NK-92 treated with Interleukin-12 subunit alpha and Interleukin-12 subunit beta, amount 100 ng/mL, for 24 hours (cell line): Measurements from ENCODE around the gene DDX39A.
"Not testable (repeated sequence)": the region's sequence is repeated elsewhere in the genome, so short reads cannot be mapped to it uniquely, and the experiment has no call there.

Experiments used
- DNase-seq: peaks from one replicate; lab custom pipeline; 2025; lab: John Stamatoyannopoulos, UW

The DDX39A gene

DNA sequence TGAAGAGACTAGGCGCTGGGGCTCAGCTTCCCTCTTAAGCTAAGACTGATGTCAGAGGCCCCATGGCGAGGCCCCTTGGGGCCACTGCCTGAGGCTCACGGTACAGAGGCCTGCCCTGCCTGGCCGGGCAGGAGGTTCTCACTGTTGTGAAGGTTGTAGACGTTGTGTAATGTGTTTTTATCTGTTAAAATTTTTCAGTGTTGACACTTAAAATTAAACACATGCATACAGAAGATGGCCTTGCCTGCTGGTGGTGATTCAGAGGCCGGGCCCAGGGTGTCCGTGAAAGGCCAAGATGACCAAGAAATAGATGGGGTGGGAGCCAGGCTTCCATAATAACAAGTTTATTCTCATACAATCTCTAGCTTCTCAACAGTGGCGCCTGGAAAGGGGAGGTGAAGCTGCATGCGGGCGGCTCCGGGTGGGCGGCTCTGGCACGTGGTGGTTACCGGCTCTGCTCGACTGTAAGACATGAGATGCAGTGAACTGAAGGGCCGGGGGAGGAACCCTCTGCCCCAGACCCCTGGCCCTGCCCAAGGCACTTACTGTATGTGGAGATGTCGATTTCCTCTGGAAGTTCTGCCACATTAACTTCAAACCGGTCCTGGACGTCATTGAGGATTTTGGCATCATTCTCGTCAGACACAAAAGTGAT is 10.5 kb downstream of the DDX39A start:
- no peak for DNase-seq

DNA sequence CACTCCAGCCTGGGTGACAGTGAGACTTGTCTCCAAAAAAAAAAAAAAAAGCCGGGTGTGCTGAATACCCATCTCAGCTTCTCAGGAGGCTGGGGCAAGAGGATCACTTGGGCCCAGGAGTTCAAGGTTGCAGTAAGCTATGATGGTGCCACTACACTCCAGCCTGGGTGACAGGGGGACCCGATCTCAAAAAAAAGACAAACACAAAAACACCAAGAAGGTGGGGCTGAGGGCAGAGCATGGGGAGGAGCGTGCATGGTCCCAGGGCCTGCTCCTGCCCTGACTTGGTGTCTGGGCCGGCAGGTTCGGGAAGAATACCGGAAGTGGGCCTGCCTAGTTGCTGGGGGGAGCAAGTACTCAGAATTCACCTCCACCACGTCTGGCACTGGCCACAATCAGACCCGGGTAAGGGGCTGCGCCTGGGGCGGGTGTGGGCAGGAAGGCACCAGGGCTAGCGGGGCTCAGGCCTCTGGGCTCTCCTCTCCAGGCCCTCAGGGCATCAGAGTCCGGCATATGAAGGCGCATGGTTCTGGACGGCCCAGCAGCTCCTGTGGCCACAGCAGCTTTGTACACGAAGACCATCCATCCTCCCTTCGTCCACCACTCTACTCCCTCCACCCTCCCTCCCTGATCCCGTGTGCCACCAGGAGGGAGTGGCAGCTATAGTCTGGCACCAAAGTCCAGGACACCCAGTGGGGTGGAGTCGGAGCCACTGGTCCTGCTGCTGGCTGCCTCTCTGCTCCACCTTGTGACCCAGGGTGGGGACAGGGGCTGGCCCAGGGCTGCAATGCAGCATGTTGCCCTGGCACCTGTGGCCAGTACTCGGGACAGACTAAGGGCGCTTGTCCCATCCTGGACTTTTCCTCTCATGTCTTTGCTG is 11.3 kb downstream of the DDX39A start:
- DNase-seq: no peak

DNA sequence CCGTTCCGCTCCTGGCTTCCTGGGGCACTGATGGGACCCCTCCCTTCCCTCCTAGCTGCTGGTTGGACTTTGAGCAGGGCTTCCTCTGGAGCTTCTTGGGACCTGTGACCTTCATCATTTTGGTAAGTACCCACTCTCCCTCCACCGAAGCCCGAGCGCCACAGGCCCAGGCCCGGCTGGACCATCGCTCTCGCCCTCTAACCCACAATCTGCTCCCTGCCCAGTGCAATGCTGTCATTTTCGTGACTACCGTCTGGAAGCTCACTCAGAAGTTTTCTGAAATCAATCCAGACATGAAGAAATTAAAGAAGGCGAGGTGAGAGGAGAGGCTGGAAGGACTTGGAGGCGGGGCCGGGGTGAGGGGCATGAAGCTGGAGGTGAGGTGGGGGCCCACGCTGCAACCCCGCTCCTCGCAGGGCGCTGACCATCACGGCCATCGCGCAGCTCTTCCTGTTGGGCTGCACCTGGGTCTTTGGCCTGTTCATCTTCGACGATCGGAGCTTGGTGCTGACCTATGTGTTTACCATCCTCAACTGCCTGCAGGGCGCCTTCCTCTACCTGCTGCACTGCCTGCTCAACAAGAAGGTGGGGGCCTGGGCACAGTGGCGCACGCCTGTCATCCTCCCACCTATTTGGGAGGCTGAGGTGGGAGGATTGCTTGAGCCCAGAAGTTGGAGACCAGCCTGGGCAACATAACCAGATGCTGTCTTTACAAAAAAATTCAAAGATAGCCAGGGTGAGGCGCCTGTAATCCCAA is 12.3 kb downstream of the DDX39A start:
- DNase-seq: no peak

DNA sequence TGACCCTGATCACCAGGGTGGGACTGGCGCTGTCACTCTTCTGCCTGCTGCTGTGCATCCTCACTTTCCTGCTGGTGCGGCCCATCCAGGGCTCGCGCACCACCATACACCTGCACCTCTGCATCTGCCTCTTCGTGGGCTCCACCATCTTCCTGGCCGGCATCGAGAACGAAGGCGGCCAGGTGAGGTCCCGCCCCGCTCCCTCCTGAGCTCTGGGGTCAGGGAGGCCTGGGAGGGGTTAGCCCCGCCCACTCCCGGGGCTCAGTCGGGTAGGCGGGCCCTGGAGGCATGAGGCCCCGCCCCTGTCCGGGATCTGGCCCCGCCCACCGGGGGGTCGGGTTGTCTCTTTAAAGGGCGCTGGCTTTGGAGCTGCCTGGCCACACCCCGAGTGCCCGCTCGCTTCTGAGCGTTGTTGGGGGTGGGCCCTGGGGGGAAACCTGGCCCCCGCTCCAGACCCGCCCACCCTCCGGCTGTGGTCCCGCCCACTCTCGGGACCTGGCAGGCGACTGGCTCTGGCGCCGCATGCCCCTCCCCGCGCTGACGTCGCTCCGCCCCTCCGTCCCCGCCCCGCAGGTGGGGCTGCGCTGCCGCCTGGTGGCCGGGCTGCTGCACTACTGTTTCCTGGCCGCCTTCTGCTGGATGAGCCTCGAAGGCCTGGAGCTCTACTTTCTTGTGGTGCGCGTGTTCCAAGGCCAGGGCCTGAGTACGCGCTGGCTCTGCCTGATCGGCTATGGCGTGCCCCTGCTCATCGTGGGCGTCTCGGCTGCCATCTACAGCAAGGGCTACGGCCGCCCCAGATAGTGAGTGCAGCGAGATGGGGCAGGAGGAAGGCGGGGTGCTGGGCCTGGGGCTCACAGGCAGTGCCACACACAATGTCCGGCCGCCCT is 13.1 kb downstream of the DDX39A start:
- peak; percentile 69 for DNase-seq

DNA sequence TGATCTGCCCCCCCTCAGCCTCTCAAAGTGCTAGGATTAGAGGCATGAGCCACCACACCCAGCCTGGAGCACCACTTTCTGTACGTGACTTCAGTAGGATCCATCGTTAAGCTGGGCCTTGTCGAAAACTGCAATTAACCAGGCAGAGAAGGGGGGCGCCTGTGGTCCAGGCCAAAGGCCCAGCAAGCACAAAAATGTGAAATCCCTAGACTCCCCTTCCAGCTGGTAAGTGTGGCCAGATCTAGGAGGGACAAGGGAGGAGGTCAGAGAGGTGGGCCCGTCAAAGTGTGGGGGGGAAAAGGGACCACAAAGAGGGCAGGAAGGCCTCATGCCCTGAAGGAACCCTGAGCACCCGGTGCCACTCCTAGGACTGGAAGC is 13.8 kb downstream of the DDX39A start:
- no peak for DNase-seq

DNA sequence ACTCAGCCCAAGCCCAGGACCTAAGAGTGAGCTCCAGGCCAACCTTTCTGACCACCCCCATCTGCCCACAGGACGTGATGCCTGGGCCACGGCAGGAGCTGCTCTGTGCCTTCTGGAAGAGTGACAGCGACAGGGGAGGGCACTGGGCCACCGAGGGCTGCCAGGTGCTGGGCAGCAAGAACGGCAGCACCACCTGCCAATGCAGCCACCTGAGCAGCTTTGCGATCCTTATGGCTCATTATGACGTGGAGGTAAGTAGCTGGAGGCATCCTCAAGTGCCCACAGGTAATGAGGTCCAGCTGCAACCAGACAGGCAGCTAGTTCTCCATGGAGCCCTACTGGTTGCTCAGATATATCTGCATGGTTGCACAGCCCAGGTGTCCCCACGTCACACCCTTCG is 14.8 kb downstream of the DDX39A start:
- no peak for DNase-seq

DNA sequence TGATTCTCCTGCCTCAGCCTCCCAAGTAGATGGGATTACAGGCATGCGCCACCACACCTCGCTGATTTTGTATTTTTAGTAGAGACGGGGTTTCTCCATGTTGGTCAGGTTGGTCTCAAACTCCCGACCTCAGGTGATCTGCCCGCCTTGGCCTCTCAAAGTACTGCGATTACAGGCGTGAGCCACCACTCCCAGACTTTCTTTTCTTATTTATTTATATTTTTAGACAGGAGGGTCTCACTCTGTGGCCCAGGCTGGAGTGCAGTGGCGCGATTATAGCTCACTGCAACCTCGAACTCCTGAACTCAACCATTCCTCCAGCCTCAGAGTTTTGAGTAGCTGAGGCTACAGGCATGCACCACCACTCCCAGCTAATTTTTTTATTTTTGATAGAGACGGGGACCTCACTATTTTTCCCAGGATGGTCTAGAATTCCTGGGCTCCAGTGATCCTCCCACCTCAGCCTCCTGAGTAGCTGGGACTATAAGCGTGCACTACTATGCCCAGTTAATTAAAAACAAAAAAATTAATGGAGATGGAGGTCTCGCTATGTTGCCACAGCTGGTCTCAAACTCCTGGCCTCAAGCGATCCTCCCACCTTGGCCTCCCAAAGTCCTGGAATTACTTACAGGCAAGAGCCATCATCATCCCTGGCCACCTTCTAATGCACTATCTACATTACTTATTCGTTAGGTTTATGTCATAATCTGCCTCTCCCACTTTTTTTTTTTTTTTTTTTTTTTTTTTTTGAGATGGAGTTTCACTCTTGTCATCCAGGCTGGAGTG is 15.8 kb downstream of the DDX39A start:
- DNase-seq: not testable (repeated sequence)

DNA sequence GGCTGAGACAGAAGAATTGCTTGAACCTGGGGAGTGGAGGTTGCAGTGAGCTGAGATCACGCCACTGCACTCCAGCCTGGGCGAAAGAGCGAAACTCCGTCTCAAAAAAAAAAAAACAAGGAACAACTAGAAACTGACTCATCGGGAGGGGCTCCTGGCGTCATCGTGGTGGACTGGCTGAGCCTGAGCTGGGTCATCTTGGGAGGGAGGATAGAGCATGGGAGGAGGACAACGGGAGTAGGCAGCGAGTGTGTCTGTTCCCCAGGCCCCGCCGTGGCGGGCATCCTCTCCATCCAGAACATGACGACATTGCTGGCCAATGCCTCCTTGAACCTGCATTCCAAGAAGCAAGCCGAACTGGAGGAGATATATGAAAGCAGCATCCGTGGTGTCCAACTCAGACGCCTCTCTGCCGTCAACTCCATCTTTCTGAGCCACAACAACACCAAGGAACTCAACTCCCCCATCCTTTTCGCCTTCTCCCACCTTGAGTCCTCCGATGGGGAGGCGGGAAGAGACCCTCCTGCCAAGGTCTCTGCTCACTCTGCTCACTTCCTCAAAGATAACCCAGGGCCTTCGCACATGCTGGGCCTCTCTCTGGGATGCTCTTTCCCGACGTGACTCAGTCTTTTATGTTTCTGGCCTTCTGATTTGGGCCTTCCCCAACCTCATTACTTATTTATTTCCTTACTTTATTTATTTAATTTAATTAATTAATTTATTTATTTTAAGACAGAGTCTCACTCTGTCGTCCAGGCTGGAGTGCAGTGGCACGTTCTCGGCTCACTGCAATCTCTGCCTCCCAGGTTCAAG is 16.6 kb downstream of the DDX39A start:
- no peak for DNase-seq

DNA sequence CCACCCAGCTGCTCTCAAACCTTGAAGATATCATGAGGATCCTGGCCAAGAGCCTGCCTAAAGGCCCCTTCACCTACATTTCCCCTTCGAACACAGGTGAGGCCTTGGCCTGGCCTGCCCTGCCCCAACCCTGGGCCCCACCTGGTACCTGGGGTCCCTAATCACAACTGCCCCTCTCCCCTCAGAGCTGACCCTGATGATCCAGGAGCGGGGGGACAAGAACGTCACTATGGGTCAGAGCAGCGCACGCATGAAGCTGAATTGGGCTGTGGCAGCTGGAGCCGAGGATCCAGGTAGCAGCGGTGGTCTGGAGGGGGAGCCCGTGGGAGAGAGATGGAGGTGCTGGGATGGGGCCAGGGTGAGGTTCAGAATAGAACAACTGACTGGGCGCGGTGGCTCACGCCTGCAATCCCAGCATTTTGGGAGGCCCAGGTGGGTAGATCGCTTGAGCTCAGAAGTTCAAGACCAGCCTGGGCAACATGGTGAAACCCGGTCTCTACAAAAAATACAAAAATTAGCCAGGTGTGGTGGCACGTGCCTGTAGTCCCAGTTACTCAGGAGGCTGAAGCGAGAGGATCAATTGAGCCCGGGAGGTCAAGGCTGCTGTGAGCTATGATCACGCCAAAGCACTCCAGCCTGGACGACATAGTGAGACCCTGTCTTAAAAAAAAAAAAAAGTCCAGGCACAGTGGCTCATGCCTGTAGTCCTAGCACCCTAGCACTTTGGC is 17.5 kb downstream of the DDX39A start:
- DNase-seq: no peak

DNA sequence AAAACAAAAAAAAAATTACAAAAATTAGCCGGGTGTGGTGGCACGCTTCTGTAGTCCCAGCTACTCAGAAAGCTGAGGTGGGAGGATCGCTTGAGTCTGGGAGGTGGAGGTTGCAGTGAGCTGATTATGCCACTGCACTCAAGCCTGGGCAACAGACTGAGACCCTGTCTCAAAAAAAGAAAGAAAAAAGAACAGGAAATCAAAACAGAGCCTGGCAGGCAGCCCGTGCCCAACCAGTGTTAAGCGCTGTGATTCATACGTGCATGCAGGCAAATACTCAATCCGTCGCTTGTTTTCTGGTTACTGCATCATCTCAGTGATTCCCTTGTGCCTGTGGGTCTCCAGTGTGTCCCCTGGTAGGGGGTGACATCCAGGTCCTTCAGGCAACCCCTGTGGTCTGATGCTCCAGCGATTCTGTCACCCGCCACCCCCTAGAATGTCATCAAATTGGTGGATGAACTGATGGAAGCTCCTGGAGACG is 18.1 kb downstream of the DDX39A start:
- no peak for DNase-seq

DNA sequence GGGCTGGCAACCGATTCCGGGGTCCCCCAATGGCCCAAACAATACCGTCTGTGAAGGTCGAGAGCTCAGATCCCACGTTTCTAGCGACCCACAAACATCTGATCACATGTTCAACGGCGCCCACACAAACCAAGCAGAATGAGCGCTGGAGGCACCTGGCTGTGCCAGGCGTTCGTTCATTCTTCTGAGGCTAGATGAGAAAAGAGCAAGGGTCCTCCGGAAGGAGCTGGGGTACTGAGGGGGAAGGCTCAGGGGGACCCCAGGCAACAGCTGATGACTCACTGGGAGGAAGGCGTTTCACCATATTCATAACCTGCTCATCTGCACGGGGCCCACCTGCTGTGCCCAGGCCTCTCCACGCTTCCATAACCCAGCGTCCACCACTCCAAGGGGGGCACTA is 22.0 kb downstream of the DDX39A start:
- not testable (repeated sequence) for DNase-seq

DNA sequence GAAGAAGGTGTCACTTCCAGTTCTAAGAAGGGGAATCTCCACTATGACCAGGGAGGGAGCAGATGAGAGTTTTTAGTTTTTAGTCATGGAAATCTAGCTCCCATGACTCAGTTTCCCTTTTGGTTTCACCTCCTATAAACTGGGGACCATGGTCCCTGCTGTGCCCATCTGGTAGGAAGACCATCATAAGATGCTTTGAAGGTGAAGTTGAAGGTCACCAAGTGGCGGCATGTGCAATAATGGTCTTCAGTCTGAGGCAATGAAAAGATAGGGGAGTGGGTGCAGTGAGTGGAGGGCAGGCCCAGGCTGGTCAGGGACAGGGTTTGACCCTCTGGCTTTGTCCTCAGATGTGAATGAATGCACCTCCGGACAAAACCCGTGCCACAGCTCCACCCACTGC is 22.4 kb downstream of the DDX39A start:
- not testable (repeated sequence) for DNase-seq

DNA sequence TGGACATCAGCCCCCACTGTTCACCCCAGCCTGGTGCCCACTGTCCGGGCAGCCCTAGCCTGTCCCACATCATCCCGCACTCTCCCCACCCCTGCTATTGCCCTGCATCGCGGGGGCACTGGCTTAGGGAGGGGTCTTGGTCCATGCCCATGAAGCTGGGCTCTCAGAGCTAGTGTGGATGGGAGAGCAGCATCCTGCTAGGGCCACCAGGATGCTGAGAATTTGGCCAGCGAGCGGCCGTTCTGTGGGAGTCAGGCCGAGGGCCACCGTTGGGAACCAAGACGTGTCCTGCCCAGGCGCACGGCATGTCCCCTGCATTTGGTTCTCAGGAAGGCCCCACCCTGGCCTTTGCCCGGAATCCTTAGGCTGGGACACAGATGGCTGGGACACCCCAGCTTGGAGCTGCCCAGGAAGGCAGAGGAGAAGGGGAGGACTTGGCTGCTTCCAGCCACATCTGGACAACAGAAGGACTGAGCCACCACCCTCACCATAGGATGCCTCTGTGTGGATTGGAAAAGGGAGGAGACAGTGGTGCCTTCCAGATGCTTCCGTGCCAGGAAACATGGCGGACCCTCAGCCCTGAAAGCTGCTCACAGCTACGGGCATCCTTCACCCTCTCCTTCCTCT is 23.3 kb downstream of the DDX39A start:
- no peak for DNase-seq

DNA sequence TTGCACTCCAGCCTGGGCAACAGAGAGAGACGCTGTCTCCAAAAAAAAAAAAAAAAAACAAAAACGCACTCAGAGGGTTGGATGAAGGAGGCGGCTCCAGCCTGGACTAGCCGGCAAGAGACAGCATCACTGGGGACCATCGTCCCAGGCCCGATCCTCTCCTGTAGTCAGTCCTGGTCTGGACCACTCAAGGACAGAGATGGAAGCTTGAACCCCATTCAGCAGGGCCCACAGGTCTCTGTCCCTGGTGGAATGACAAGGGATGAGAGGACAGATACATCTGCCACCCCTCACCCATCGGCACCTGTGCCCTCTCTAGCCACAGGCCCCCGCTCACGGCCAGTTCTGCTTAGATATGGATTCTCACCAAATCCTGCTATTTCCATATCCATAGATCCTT is 23.9 kb downstream of the DDX39A start:
- DNase-seq: no peak

DNA sequence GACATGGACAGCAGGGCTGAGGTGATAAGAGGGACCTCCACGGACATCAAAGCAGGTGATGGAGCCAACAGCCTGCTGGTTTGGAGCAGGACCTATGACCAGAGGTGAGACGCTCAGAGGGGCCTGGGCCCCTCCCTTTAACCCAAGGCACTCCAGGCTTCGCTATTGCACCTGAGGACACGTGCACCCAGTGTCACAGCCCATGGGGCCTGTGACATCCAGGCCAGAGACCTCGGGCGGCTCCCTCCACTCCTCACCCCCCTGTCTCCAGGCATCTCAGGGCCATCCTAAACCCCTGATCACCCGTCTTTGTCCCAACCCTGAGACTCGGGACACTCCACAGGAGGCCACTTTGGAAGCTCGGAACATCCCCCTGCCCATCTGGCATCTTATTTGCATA is 25.0 kb downstream of the DDX39A start:
- DNase-seq: no peak

DNA sequence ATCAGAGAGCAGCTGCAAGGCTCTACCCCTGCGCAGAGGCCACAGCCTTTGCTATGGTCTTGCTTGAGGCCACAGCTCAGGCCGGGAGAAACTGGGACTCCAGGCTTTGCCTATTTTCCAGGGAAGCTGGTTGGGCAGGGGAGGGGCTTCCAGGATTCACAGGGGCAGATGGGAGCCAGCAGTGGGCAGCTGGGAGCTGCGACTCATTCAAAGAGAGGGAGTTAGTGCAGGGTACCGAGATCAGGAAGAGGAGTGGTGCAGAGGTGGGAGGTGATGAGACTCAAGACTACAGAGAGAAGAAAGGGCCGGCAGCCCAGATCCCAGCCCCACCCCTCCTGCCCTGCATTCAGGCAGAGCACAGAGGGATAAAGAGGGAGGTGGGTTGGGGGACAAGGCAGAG is 25.8 kb downstream of the DDX39A start:
- no peak for DNase-seq

DNA sequence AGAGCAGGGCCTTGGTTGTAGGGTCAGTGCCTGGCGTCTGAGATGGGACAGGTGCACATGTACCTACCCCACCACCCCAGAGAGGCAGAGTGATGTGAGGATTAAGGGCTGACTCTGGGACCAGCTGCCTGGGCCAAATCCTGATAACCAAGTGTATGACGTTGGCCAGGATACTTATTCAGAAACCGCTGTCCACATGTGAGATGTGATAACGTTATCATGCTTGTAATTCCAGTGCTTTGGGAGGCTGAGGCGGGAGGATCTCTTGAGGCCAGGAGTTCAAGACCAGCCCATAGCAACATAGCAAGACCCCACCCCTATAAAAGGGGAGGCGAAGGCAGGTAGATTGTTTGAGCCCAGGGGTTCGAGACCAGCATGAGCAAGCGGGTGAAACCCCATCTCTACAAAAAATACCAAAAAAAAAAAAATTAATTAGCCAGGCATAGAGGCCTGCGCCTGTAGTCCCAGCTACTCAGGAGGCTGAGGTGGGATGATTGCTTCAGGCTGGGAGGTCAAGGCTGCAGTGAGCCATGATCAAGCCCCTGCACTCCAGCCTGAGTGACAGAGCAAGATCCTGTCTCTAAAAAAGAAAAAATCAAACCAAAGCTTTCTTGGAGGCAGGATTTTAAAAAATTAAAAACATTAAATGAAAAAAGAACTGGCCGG is 27.9 kb downstream of the DDX39A start:
- DNase-seq: no peak

DNA sequence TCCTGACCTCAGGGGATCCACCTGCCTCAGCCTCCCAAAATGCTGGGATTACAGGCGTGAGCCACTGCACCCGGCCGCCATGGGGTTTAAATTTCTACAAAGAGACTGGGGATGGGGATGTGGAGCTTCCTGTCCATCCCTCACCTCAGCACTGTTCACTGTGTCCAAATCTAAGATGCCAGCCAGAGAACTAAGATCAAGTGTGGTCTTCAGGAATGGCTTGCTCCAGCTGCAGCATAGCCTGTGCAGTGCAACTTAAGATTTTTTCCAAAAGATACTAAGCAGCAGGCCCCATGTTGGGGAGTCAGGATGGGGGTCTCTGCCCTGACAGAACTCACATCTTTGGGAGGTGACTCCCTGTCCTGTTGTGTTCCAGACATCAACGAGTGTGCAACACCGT is 28.6 kb downstream of the DDX39A start:
- no peak for DNase-seq
